ENCODE measurements around the gene RELN. TPM values are rescaled to one million over a fixed set of nuclear protein-coding genes. Genes with fewer than 3 reads are reported as not detected.

The RELN gene
- total and polyA plus RNA-seq, 2 experiments from 2014 or later, result 3.9 to 22.0 TPM

DNA sequence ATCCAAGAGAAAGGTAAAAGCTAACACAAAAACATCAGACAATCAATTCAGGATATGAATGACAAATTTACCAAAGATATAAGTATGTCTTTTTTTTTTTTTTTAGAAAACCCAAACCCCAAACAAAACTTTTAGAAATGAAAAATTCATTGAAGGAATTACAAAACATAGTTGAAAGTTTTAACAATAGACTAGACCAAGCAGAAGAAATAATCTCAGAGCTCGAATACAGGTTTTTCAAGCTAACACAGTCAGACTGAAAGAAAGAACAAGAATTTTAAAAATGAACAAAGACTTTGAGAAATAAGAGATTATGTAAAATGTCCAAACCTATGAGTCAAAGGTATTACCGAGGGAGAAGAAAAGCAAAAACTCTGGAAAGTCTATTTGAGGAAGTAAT, 345.1 kb downstream of the RELN start:
- Histone ChIP-seq H3K9me3 (ENCODE audit: low read depth) (no peaks in the 10 kb centered on the region), H4K20me1 (ENCODE audit: insufficient read depth, poor library complexity, severe bottlenecking) (no peaks in the 10 kb centered on the region), H2AFZ (no peak overlapping the region), H3K4me2 (no peak overlapping the region), H3K9me2 (replicated peaks; ENCODE audit: insufficient read depth) (no peaks in the 10 kb centered on the region), H3K27ac (no peak overlapping the region), H3K79me2 (no peaks in the 10 kb centered on the region), H3K36me3 (replicated peaks; ENCODE audit: insufficient read depth, low read depth) (no peaks in the 10 kb centered on the region), H3K4me1 (ENCODE audit: insufficient read depth) (no peaks in the 10 kb centered on the region), H3K27me3 (no peaks in the 10 kb centered on the region), H3K4me3 (no peak overlapping the region)
- DNase-seq (ENCODE audit: low spot score), result no peak
- WGBS (ENCODE audit: low lambda C conversion rate, missing lambda C conversion rate), result 81% methylated on average over 2 of the region's 2 CpGs
- TF ChIP-seq EZH2phosphoT487 (IDR thresholded peaks at IDR 0.05; ENCODE audit: low read depth, severe bottlenecking, unreplicated experiment) (no peak), EZH2 (IDR thresholded peaks at IDR 0.05; ENCODE audit: borderline replicate concordance) (no peak), CTCF (IDR thresholded peaks at IDR 0.05; ENCODE audit: poor library complexity) (no peak)

- Histone ChIP-seq H3K4me1 (ENCODE audit: insufficient read depth) (no peaks in the 10 kb centered on the region), H3K27me3 (no peaks in the 10 kb centered on the region), H3K4me2 (no peak overlapping the region), H3K9me2 (replicated peaks; ENCODE audit: insufficient read depth) (no peaks in the 10 kb centered on the region), H3K36me3 (replicated peaks; ENCODE audit: insufficient read depth, low read depth) (no peaks in the 10 kb centered on the region), H3K9me3 (ENCODE audit: low read depth) (no peaks in the 10 kb centered on the region), H2AFZ (no peak overlapping the region), H3K27ac (no peak overlapping the region), H4K20me1 (ENCODE audit: insufficient read depth, poor library complexity, severe bottlenecking) (no peaks in the 10 kb centered on the region), H3K4me3 (no peak overlapping the region), H3K79me2 (no peaks in the 10 kb centered on the region)
- TF ChIP-seq CTCF (IDR thresholded peaks at IDR 0.05; ENCODE audit: poor library complexity) (no peak), EZH2 (IDR thresholded peaks at IDR 0.05; ENCODE audit: borderline replicate concordance) (no peak), EZH2phosphoT487 (IDR thresholded peaks at IDR 0.05; ENCODE audit: low read depth, severe bottlenecking, unreplicated experiment) (no peak)
- DNase-seq (ENCODE audit: low spot score), result no peak
- 92% methylated on average over 5 of the region's 5 CpGs for WGBS (ENCODE audit: low lambda C conversion rate, missing lambda C conversion rate)
These were observed 349.3 kb downstream of the RELN start for GRCh38 chr7:103640031-103640779.

DNA sequence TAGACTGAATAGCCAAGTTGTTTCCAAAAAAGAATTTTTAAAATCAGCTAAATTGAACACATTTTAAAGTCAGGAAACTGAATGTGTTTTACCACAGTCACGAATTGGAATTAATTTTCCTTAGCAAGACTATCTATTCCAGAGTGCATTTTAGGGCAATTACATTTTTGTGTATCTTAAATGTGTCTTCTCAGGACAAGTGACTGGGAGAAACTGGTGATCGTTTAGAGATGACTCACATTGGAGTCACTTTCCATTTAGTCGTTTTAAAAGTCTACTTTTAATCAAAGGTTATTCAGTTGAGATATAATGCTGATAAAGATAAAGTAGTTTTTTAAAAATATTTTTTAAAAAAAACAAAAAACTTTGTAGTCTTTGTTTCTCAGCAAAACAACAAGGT, 351.7 kb downstream of the RELN start:
- H3K36me3 ChIP-seq (replicated peaks; ENCODE audit: insufficient read depth, low read depth), result no peaks in the 10 kb centered on the region
- no peaks in the 10 kb centered on the region for H3K27me3 ChIP-seq
- no peaks in the 10 kb centered on the region for H4K20me1 ChIP-seq (ENCODE audit: insufficient read depth, poor library complexity, severe bottlenecking)
- 67% methylated on average over 3 of the region's 3 CpGs for WGBS (ENCODE audit: low lambda C conversion rate, missing lambda C conversion rate)
- H2AFZ ChIP-seq, result no peak overlapping the region
- no peak for DNase-seq (ENCODE audit: low spot score)
- no peak overlapping the region for H3K4me3 ChIP-seq
- H3K9me2 ChIP-seq (replicated peaks; ENCODE audit: insufficient read depth), result no peaks in the 10 kb centered on the region
- no peak overlapping the region for H3K27ac ChIP-seq
- H3K9me3 ChIP-seq (ENCODE audit: low read depth), result no peaks in the 10 kb centered on the region
- H3K4me1 ChIP-seq (ENCODE audit: insufficient read depth), result no peaks in the 10 kb centered on the region
- no peak overlapping the region for H3K4me2 ChIP-seq
- no peaks in the 10 kb centered on the region for H3K79me2 ChIP-seq
- TF ChIP-seq EZH2 (IDR thresholded peaks at IDR 0.05; ENCODE audit: borderline replicate concordance) (no peak), CTCF (IDR thresholded peaks at IDR 0.05; ENCODE audit: poor library complexity) (no peak), EZH2phosphoT487 (IDR thresholded peaks at IDR 0.05; ENCODE audit: low read depth, severe bottlenecking, unreplicated experiment) (no peak)

All from hepatocyte (in vitro differentiated cells).